ENCODE data around the gene ADGRF3.
"Not testable (repeated sequence)": the region's sequence is repeated elsewhere in the genome, so short reads cannot be mapped to it uniquely, and the experiment has no call there.

ADGRF3 gene

DNA sequence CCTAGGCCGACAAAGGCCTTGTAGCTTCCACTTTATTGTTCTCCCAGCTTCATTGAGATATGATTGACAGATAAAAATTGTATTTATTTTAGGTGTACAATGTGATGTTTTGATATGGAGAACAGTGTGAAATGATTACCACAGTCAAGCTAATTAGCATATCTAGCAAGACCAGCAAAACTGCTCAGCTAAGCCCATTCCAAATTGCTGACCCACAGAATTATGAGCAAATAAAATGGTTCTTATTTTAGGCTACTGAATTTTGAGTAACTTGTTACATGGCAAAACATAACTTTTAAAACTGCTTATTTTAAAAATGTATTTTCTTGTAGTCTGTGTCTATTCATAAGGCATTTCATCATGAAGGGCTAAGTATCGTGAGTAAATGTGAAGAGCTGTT is 9.3 kb downstream of the ADGRF3 start:
- no peak overlapping the region for H3K4me3 ChIP-seq (ENCODE audit: low read depth, low read length)
- no peak for TF ChIP-seq CTCF (IDR thresholded peaks at IDR 0.05; ENCODE audit: borderline replicate concordance, insufficient read depth, low read depth, low read length)

- no peak overlapping the region for H3K4me3 ChIP-seq (ENCODE audit: low read depth, low read length)
- no peak for TF ChIP-seq CTCF (IDR thresholded peaks at IDR 0.05; ENCODE audit: borderline replicate concordance, insufficient read depth, low read depth, low read length)
Observed at GRCh38 chr2:26336719-26337118, 9.9 kb downstream of the ADGRF3 start.

- no peak overlapping the region for H3K4me3 ChIP-seq (ENCODE audit: low read depth, low read length)
- no peak for TF ChIP-seq CTCF (IDR thresholded peaks at IDR 0.05; ENCODE audit: borderline replicate concordance, insufficient read depth, low read depth, low read length)
Observed at GRCh38 chr2:26335231-26335630, 11.4 kb downstream of the ADGRF3 start.

DNA sequence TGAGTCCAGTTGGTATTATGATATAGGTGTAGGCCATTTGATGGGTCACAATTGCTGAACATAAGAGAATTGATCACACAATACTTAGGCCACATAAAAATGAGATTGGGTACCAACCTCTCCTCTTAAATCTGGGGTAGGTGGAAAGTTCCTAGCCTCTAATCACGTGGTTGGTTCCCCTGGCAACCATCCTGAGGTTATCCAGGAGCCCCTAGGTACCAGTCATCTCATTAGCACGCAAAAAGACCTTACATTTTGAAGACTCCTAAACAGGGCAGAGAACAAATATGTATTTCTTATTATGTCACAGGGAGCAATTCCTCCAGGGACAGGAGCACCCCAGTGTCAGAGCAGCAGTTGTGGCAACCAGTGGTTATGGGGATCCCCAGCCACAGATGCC is 13.3 kb downstream of the ADGRF3 start:
- H3K4me3 ChIP-seq (ENCODE audit: low read depth, low read length), result no peak overlapping the region
- TF ChIP-seq CTCF (IDR thresholded peaks at IDR 0.05; ENCODE audit: borderline replicate concordance, insufficient read depth, low read depth, low read length), result no peak

GRCh38 chr2:26331321-26331720 is 15.3 kb downstream of the ADGRF3 start:
- H3K4me3 ChIP-seq (ENCODE audit: low read depth, low read length), result not testable (repeated sequence)

- no peak overlapping the region for H3K4me3 ChIP-seq (ENCODE audit: low read depth, low read length)
- no peak for TF ChIP-seq CTCF (IDR thresholded peaks at IDR 0.05; ENCODE audit: borderline replicate concordance, insufficient read depth, low read depth, low read length)
Observed at GRCh38 chr2:26330604-26331003, 16.0 kb downstream of the ADGRF3 start.

DNA sequence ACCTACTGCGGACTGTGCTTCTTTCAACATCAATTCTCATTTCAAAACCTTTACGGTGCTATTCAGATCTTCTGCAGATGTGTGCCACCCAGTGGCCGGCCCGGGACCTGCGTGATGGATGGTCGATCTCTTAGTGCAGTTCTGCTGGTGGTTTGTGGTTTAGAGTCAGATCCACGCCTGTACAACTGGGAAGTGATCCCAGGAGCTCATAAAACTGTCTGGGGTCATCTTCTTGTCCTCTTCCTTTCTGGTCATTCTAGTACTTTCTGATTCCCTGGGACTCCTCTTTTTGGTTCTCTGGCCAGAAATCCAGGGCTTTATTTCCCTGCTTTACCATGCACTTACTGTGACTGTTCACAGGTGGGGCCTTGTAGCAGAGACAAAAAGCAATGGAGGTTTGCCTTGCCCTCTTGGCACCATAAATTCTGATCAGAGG is 16.5 kb downstream of the ADGRF3 start:
- no peak overlapping the region for H3K4me3 ChIP-seq (ENCODE audit: low read depth, low read length)
- TF ChIP-seq CTCF (IDR thresholded peaks at IDR 0.05; ENCODE audit: borderline replicate concordance, insufficient read depth, low read depth, low read length), result peak; percentile 91

DNA sequence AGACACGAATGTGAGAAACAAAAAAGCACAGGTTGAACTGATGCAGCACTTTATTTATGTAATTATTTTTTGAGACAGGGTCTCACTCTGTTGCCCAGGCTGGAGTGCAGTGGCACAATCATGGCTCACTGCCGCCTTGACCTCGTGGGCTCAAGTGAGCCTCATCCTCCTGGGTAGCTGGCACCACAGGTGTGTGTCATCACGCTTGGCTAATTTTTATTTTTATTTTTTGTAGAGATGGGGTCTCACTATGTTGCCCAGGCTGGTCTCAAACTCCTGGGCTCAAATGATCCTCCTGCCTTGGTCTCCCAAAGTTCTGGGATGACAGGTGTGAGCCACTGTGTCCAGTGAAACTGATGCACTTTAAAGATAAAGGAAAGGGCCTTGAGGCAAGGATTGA is 17.5 kb downstream of the ADGRF3 start:
- not testable (repeated sequence) for H3K4me3 ChIP-seq (ENCODE audit: low read depth, low read length)
